ENCODE measurements around the gene SLC6A11.

The SLC6A11 gene

DNA sequence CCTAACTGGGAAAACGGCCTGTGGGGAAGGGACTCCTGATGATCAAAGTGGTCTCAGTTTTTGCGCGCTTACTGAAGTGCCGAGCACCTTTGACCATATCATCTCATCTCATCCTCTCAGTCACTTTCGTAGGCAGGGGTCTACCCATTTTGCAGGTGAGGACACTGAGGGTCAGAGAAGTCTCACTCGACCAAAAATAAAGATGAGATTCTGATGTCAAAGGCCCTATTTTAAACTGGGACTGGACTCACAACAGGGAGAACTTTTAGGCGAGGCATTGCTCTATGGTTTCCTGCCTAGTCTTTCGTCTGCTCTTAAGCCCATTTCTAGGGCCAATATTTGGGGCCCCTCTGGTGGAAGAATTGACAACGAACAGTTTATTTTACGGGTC lies 830 bp downstream of the SLC6A11 start:
- H3K4me3 ChIP-seq (ENCODE audit: low read depth, low read length), result no peak overlapping the region
- TF ChIP-seq, protein P1, sequence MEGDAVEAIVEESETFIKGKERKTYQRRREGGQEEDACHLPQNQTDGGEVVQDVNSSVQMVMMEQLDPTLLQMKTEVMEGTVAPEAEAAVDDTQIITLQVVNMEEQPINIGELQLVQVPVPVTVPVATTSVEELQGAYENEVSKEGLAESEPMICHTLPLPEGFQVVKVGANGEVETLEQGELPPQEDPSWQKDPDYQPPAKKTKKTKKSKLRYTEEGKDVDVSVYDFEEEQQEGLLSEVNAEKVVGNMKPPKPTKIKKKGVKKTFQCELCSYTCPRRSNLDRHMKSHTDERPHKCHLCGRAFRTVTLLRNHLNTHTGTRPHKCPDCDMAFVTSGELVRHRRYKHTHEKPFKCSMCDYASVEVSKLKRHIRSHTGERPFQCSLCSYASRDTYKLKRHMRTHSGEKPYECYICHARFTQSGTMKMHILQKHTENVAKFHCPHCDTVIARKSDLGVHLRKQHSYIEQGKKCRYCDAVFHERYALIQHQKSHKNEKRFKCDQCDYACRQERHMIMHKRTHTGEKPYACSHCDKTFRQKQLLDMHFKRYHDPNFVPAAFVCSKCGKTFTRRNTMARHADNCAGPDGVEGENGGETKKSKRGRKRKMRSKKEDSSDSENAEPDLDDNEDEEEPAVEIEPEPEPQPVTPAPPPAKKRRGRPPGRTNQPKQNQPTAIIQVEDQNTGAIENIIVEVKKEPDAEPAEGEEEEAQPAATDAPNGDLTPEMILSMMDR (IDR thresholded peaks at IDR 0.05; ENCODE audit: low read depth, low read length), result no peak
- in situ Hi-C loops (cut with HindIII; ENCODE audit: low sequenced_read_pairs), result no loop called here
- no peak for DNase-seq (ENCODE audit: low read depth, low spot score)

DNA sequence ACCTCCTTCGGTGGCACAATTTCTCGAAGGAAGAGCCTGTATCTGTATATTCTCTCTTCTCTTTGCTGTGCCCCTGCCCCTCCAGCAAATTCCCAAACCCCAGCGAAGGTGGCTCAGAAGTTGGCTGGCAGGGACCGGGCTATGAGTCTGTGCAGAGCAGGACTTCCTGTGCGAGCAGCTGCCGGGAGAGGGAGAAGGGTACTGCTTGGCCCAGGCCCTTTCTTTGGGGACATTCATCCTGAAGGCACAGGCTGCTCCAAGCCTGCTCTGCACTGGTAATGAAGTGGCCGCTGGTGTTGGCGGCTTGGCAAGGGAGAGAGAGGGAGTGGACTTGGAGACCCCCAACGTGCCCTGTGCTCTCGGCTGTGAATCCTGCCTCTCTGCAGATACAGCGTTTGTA lies 1.5 kb downstream of the SLC6A11 start:
- in situ Hi-C loops (cut with HindIII; ENCODE audit: low sequenced_read_pairs), result no loop called here

DNA sequence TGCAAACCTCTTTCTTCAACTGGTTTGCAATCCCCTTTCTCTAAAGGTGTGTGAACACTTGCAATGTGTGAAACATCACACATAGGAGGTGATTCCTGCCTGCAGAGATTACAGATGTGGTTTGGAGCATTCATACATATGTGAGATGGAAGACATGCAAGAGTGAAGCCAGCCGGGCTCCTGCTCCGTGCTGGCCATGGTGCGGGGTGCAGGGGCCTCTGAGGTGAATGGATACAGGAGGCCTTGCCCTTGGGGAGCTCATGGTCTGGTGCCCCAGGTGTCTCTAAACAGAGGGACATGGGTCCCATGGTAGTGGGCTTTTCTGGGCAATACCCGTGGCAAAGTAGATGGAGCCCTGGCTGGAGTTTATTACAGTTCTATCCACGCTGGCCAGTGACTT lies 6.0 kb downstream of the SLC6A11 start:
- in situ Hi-C loops (cut with HindIII; ENCODE audit: low sequenced_read_pairs), result no loop called here
- TF ChIP-seq, protein P1 (IDR thresholded peaks at IDR 0.05; ENCODE audit: low read depth, low read length), result no peak

More for the DNA sequence above, 1.5 kb downstream of the SLC6A11 start:
- no peak for DNase-seq (ENCODE audit: low read depth, low spot score)
- H3K4me3 ChIP-seq (ENCODE audit: low read depth, low read length), result no peak overlapping the region
- TF ChIP-seq, protein P1 (IDR thresholded peaks at IDR 0.05; ENCODE audit: low read depth, low read length), result no peak

DNA sequence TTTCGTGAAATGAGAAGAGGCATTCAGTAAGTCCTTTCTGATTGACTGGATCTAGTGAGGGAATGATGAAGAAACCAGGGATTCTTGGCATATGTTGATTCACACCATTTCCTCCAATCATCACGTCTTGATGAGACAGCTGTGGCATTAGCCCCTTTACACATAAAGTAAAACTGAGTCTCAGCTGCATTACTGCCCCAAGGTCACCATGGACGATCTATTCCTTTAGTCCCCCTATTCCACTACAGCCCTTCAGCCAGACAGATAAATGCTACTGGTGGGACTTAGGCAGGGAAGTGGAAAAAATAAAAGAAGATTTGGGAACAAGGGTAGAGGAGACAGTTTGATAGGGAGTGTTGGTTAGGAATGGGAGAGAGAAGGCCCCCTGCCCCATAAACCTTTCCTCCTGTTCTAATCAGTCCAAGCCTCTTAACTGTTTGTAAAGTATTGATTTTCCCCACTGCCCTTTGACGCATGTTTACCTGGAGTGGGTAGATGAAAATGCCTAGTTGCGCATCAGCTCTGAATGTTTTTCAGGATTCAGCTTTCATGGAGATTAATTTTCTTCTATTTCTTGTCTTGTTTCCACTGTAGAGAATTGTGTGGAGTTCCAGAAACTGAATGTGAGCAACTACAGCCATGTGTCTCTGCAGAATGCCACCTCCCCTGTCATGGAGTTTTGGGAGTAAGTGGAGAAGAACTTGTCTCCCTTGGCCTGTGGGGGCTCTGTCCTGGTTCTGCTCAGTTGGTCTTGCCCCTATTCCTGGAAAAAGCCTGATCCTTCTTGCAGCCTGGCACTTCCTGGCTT lies 6.9 kb downstream of the SLC6A11 start:
- no peak for DNase-seq (ENCODE audit: low read depth, low spot score)
- TF ChIP-seq, protein P1 (IDR thresholded peaks at IDR 0.05; ENCODE audit: low read depth, low read length), result no peak
- in situ Hi-C loops (cut with HindIII; ENCODE audit: low sequenced_read_pairs), result no loop called here
- no peak overlapping the region for H3K4me3 ChIP-seq (ENCODE audit: low read depth, low read length)

More for the DNA sequence above, 6.0 kb downstream of the SLC6A11 start:
- no peak overlapping the region for H3K4me3 ChIP-seq (ENCODE audit: low read depth, low read length)
- DNase-seq (ENCODE audit: low read depth, low spot score), result no peak

DNA sequence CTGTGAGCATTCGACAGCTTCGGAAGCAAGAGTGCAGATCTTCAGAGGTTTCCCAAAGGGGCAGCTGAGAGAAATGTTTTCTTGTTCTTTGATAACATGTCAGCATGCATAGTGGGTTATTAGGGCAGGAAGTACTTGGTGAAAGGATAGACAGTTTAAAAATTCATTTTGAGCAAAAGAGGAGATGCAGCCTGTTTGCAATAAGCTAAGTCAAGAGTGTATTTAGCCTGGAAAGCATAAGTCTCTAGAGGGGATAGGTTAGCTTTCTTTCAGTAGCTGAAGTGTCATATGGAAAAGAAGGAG lies 7.4 kb downstream of the SLC6A11 start:
- no peak overlapping the region for H3K4me3 ChIP-seq (ENCODE audit: low read depth, low read length)
- DNase-seq (ENCODE audit: low read depth, low spot score), result no peak
- TF ChIP-seq, protein P1 (IDR thresholded peaks at IDR 0.05; ENCODE audit: low read depth, low read length), result no peak
- in situ Hi-C loops (cut with HindIII; ENCODE audit: low sequenced_read_pairs), result no loop called here

DNA sequence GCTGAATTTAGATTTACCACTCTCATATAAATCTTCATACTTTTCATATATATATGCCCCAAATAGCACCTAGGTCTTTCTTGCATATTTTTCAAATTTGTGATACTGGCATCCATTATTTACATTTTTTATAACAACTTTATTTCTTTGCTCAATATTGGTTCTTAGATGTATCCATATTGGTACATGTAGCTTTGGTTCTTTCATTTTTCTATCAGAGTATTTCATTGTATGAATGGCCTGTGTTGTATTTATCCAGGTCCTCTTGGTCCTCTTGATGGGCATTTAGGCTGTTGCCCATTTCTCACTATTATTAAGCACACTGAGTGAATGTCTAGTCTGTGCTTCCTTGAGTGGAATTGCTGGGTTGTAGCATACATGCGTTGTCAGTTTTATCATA lies 8.4 kb downstream of the SLC6A11 start:
- H3K4me3 ChIP-seq (ENCODE audit: low read depth, low read length), result no peak overlapping the region
- DNase-seq (ENCODE audit: low read depth, low spot score), result no peak
- in situ Hi-C loops (cut with HindIII; ENCODE audit: low sequenced_read_pairs), result no loop called here
- TF ChIP-seq, protein P1 (IDR thresholded peaks at IDR 0.05; ENCODE audit: low read depth, low read length), result no peak

Data from astrocyte of the spinal cord (primary cell).